Epithelial cell of esophagus (primary cell): ENCODE results near the gene IGF2BP2.

Experiments used
- DNase-seq: peaks from one replicate; pipeline ENCODE4 v3.0.0; 2010; ENCODE audit warnings: low read depth
- H3K4me3 ChIP-seq: 2 replicates; pipeline ENCODE4 v1.5.1; 2011; ENCODE audit warnings: mild to moderate bottlenecking, low read length, control low read depth
- TF ChIP-seq, protein P1 (sequence below): IDR thresholded peaks from 2 replicates; pipeline ENCODE4 v1.5.1; 2011; ENCODE audit warnings: low read depth, mild to moderate bottlenecking, low read length, control low read depth, inconsistent platforms; ENCODE audit not compliant: insufficient read depth; ENCODE audit errors: missing control alignments

Gene IGF2BP2

DNA sequence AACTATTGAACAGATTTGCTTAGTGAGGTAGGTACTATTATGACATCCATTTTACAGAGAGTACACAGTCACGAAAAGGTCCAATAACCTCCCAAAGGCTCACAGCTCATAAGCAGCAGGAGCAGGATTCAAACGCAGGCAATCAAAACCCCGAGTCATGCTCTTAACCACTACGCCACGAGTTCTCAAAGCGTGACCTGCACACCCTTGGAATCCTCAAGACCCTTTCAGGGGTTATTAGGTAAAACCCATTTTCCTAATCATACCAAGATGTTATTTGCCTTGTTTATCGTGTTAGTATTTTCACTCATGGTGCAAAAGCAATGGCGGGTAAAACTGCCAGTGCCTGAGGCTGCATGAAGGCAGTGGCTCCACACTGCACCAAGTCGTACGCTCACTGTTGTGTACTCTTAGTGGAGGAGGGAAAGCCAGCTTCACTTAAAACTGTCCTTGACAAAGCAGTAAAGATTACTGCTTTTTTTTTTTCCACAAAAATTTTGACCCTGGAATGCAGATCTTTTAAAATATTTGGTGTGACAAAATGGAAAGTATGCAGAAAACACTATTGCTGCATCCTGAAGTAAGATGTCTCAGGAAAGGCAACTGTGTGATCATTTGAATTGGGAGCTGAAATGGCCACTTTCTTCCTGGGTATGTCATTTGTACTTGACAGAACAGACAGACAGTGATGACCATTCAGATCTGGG, 96.1 kb downstream of the IGF2BP2 start:
- DNase-seq, result no peak
- H3K4me3 ChIP-seq, result no peak overlapping the region
- TF ChIP-seq, protein P1, sequence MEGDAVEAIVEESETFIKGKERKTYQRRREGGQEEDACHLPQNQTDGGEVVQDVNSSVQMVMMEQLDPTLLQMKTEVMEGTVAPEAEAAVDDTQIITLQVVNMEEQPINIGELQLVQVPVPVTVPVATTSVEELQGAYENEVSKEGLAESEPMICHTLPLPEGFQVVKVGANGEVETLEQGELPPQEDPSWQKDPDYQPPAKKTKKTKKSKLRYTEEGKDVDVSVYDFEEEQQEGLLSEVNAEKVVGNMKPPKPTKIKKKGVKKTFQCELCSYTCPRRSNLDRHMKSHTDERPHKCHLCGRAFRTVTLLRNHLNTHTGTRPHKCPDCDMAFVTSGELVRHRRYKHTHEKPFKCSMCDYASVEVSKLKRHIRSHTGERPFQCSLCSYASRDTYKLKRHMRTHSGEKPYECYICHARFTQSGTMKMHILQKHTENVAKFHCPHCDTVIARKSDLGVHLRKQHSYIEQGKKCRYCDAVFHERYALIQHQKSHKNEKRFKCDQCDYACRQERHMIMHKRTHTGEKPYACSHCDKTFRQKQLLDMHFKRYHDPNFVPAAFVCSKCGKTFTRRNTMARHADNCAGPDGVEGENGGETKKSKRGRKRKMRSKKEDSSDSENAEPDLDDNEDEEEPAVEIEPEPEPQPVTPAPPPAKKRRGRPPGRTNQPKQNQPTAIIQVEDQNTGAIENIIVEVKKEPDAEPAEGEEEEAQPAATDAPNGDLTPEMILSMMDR, result no peak

DNA sequence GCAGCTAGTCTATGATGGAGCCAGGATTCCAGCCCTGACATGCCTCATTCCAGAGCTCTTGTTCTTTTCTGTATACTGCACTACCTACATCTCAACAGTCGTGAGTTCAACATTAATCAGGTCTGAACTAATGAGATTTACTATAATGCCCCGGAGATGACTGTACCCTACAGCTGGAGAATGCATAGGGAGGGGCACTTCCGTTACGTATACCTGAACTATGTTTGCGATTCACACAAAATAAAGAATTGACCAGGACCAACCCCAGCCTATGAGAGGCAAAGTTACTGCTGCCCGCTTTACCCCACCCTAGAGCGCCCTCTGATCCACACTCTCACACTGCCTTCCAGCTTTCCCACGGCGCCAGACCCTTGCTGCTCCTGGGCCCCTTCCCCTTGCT, 97.0 kb downstream of the IGF2BP2 start:
- no peak overlapping the region for H3K4me3 ChIP-seq
- TF ChIP-seq, protein P1, result no peak
- peak; percentile 97 for DNase-seq

DNA sequence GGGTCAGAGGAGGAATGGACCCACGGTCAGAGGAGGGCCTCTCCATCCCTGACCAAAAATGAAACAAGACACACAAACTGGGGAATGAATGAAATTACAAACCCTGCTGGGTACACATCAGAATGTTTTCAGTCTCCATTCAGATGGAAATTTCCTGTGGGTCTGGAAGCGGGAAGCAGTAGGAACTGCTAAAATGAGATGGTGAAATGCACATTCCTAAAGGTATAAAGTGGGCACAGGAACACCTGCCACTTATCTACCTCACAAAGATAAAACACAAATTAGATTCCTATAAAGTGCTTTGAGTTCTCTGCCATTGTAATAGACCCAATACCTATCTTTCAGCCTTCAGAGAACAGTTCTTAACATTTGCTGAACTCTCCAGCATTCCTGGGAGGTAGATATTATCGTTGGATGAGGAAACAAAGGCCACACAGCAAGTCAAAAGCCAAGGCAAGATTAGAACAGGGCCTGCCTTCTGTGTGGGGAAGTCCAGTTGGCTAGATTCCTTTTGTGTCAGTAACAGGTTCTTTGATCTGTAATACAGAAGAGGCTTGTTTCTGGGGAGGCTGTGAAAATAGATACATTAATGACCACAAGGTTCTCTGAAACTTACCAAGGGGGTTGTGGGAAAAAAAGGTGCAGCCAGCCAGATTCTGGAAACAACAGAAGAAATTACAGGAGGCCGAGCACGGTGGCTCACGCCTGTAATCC, 98.4 kb downstream of the IGF2BP2 start:
- TF ChIP-seq, protein P1, result no peak
- DNase-seq, result no peak
- H3K4me3 ChIP-seq, result no peak overlapping the region

DNA sequence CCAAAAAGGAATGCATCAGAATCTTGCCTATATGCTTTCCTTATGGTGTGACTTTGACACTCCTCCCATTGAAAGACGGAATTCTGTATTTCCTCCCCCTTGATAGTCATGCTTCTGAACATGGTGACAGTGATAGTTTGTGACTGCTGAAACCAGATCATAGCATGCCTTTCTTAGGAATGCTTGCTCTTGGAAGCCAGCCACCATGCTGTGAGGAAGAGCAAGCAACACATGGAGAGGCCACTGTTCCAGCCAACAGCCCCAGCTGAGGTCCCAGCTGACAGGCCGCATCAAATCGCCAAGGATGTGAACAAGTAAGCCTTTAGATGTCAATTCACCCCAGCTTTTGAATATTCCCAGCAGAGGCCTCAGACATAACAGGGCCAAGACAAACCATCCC, 100.1 kb downstream of the IGF2BP2 start:
- DNase-seq, result no peak
- TF ChIP-seq, protein P1, result no peak
- no peak overlapping the region for H3K4me3 ChIP-seq

DNA sequence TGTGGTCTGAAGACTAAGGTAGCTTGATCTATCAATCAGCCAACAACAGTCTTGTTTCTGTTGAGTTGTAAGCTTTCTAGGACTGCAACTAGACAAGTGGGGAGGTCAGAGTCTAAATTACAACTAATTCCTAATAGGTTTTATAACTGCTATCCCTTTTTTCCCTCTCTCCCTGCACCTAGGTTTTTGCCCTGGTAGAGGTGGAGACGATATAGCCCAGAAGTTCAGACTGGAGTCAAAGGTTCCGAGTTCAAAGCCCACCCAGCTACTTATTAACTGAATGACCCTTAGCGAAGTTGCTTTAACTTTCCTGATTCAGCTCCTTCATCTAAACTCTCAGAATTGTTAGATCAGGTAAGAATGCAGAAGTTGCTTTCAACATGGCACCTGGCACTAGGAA, 100.6 kb downstream of the IGF2BP2 start:
- DNase-seq, result no peak
- H3K4me3 ChIP-seq, result no peak overlapping the region
- TF ChIP-seq, protein P1, result no peak

DNA sequence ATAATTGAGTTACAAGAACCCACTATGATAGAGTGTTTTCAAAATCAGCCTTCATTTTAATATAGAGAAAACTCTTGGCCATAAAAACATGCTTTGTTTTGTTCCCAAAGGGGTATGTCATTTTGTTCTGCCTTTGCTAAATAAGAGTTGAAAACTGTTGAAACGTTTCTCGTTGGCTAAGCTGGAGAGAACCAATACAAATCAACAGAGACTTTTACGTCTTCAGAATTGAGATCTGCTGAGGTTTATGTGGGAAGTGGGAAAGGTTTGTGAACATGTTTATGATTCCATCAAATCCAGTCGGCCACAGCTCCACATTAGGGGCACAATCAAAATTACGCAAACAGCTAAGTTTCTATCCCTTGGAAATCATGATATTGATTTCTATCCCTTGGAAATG, 102.0 kb downstream of the IGF2BP2 start:
- DNase-seq, result no peak
- no peak overlapping the region for H3K4me3 ChIP-seq
- TF ChIP-seq, protein P1, result no peak
